Posterior vena cava (tissue), 2 donors: ENCODE results near the gene ATF4. TPM values are rescaled to one million over a fixed set of nuclear protein-coding genes. Genes with fewer than 3 reads are reported as not detected.

ENCODE experiments used
- DNase-seq: peaks from one replicate; pipeline ENCODE4 v3.0.0-alpha.2; 2020; ENCODE audit warnings: low spot score
- intact Hi-C, 2 donors: fragments of 100-400 bp; cut with DNase I; formaldehyde crosslinking; loops; one replicate each; pipeline versions ENCODE4 v1.14.1 to v1.14.2; 2022 to 2023
- total RNA-seq, 2 donors: library from RNA; stranded (reverse); fragmentation: NEBNext Ultra II Directional; extraction: Animal tissue kit (Norgen Biotek cat#: 25700); gene quantifications; one replicate each; pipeline ENCODE4 v1.2.1, GENCODE V29; 2021
- donor health status: DM: yes; HTN: yes; CAD: no.
- donor health status: DM: yes; HTN: yes; CAD: no.

The ATF4 gene
- total RNA-seq, 2 donors from 2014 or later = 414 to 565 TPM

DNA sequence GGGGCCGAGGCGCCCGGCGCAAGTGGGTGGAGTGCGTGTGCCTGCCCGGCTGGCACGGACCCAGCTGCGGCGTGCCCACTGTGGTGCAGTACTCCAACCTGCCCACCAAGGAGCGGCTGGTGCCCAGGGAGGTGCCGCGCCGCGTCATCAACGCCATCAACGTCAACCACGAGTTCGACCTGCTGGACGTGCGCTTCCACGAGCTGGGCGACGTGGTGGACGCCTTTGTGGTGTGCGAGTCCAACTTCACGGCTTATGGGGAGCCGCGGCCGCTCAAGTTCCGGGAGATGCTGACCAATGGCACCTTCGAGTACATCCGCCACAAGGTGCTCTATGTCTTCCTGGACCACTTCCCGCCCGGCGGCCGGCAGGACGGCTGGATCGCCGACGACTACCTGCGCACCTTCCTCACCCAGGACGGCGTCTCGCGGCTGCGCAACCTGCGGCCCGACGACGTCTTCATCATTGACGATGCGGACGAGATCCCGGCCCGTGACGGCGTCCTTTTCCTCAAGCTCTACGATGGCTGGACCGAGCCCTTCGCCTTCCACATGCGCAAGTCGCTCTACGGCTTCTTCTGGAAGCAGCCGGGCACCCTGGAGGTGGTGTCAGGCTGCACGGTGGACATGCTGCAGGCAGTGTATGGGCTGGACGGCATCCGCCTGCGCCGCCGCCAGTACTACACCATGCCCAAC is 32.4 kb upstream of the ATF4 start:
- intact Hi-C loops = no loop called here
- no peak for DNase-seq

DNA sequence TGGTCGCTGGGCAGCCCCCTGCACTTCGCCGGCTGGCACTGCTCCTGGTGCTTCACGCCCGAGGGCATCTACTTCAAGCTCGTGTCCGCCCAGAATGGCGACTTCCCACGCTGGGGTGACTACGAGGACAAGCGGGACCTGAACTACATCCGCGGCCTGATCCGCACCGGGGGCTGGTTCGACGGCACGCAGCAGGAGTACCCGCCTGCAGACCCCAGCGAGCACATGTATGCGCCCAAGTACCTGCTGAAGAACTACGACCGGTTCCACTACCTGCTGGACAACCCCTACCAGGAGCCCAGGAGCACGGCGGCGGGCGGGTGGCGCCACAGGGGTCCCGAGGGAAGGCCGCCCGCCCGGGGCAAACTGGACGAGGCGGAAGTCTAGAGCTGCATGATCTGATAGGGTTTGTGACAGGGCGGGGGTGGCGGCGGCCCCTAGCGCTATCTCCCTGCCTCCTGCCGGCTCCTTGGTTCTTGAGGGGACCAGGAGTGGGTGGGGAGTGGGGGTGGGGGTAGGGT is 31.7 kb upstream of the ATF4 start:
- DNase-seq = no peak
- intact Hi-C loops = no loop called here

DNA sequence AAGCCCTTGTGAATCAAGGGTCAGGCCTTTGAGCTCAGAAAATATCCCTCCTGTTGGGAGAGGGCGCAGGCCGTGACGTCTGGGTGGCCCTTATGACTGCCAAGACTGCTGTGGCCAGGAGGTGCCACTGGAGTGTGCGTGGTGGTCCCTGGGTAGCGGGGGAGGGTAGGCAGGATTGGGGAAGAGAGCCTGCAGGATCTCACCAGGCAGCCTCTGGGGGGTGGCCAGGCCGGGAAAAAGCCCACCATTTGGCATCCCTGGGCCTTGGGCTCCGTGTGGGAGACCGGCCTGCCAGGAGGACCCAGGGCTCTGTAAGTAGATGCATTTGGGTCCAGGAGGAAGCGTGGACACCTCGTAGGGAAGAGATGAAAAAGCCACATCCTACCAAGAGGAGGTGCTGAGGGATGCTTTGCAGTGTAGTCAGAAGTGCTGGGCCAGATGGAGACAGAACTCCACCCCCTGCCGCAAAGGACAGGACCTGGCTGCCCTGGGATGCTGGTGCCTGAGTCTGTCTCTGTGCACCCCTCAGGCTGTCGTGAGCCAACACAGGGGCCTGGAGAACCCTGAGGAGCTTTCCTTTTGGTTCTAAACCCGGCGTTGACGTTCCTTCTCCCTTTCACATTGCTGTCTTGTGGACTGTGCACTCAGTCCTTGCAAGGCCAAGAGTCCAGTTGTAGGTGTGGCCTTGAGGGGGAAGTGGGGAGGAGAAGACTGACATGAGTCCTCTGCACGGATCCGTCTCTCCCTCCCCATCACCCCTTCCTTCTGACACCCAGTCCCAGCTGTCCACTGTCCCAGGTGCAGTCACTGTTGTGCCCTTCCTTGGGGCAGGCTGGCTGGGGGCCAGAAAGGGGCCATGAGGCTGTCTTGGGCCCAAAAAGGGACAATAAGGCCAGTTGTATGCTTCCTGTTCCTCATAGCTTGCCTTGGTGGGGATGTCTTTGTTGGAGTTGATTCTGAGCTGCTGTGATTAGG is 31.0 kb upstream of the ATF4 start:
- DNase-seq = no peak
- intact Hi-C loops = loop anchor here in 1 of 2 donors (5.0 kb wide), 1 partner anchor 43 kb away; the partner anchor contains the start of gene RPS19BP1

DNA sequence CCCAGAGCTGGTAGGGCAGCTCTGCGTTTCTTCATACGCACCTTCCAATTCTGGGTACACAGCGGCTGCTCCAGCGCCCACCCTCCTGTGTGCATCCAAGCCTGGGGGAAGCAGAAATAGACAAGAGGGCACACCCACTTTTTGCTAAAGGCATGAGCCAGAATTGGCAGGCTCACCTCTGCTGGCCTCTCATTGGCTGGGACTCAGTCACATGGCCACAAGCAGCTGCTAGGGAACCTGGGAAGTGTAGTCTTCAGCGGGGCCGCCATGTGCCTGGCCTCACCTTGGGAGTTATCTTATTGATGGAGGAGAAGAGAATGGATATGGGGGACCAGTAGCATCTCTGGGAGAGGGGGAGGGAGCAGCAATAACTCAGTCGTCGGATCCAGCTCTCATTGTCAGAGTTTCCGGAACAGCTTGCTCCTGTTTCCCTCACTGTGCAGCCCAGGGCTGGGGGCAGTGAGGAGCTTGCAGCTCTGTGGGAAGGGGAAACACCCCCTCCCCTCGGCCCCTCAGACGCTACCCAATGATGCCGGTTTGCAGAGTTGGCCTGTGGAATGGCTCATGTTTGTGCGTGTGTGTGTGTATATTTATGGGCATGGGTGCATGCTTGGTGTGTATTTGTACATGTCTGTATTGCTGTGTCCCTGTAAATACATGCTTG is 30.1 kb upstream of the ATF4 start:
- intact Hi-C loops = loop anchor here in 1 of 2 donors (5.0 kb wide), 1 partner anchor 42 kb away; the partner anchor contains the start of gene RPS19BP1
- DNase-seq = peak; percentile 94

DNA sequence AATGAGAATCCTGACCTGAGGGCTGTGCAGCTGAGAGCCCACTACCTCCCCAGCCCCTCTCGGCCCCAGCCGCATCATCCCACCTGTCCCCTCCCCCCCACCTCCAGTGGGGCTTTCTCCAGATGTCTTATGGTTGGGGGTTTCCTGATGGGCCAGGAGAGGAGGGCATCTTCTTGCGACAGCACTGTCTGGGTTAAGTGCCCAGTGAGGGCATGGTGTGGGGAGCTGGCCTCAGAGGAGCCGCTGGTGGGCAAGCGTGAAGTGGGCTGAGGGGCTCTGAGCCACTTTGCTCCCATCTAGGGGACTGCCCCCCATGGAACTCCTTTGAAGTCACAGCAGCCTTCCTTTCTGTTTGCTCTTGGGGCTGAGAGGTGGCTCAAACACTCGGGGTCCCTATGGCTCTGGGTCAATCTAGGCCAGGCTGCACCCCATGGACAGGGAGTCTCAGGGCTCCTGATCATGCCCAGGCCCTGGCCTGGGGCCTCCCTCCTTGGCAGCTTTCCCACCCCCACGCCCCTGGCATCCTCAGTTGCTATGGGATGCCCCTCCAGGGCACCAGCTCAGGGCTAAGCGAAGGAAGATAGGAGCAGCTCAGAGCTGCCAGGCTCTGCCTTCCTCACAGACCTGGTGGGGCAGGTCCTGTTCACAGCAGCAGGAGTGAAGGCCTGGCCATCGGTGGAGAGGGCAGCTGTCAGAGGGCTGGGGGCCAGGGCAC is 29.2 kb upstream of the ATF4 start:
- DNase-seq = no peak
- intact Hi-C loops = loop anchor here in 1 of 2 donors (5.0 kb wide), 1 partner anchor 41 kb away; the partner anchor contains the start of gene RPS19BP1

DNA sequence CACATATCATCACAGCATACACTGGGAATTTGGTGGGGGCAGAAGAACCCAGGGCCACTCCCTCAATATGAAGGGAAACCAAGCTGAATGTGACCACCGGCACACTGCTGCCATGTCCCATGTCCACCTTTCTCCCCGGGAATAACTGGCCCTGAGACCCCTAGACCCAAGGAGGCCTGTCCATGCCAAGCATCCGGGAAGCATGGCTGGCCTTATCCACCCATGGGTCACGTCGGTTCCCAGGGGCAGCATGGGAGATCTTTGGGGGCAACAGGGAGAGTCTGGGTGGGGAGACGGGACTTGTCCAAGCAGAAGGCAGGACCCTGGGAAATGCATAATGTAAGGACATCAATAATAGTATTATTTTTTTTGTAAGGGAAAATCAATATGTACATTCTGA is 28.7 kb upstream of the ATF4 start:
- intact Hi-C loops = loop anchor here in 1 of 2 donors (5.0 kb wide), 1 partner anchor 41 kb away; the partner anchor contains the start of gene RPS19BP1
- DNase-seq = no peak

DNA sequence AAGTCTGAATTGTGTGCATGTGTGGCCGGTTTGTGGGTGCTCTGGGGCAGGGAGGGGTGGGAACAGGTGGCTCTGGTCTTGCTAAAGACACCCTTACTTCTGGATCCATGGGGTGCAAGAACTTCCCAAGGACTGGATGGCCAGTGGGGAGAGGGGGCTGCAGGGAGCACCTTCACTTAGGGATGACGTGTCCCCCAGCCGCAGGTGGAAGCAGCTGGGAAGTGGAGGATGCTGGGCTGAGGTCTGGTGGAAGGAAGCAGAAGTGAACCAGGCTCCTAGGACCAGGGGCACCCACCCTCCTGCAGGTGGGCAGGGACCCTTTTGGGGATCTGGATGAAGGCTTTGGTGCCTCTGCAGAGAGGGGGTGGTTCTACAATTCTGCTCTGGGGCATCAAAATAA is 28.2 kb upstream of the ATF4 start:
- no peak for DNase-seq
- intact Hi-C loops = loop anchor here in 1 of 2 donors (5.0 kb wide), 1 partner anchor 40 kb away; the partner anchor contains the start of gene RPS19BP1

DNA sequence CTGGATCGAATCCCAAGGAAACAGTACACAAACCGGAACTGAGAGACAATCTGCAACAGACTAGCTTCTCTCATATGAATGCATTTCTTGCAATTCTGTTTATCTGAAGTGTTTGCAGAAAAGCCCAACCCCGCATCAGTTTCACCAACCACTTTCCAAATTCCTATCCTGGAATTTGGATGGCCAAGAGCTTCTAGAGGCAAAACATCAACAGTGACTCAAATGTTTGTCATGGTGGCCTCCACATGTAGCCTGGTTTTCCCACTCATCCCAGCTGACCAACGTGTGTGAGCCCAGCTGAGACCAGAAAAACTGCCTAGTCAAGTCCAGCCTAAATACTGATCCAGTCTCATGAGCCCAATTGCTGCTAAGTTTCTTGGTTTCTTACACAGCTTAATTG is 26.6 kb upstream of the ATF4 start:
- no peak for DNase-seq
- intact Hi-C loops = loop anchor here in 1 of 2 donors (5.0 kb wide), 1 partner anchor 39 kb away; the partner anchor contains the start of gene RPS19BP1

DNA sequence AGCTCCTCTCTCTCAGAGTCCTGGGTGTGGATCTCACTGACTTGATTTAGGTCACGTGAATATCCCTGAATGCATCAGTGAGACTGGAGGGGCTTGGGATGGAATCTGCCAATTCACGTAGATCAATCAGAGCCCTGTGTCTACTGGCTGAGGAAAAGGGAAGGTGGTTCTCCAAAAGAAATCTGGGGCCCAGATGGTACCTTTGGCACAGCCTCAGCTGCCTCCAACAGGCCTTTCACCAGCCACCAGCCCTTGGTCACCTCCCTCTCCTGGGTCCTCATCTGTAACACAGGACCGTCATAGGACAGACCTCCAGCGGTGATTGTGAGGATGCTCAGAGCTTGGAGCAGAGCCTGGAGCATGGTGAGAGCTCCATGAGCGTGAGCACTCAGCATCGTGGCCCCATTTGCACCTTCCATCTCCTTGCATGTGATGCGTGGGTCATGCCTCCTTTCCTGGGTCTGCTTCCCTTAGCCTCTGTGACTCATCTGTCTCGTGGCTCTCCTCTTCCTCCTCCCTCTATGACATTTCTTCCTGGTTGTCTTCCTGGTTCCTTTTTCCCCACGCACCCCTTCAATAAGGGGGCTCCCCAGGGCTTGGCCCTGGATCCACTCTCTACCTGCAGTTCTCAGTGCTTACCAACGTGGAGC is 25.8 kb upstream of the ATF4 start:
- intact Hi-C loops = loop anchor here in 1 of 2 donors (5.0 kb wide), 1 partner anchor 38 kb away; the partner anchor contains the start of gene RPS19BP1
- DNase-seq = no peak

DNA sequence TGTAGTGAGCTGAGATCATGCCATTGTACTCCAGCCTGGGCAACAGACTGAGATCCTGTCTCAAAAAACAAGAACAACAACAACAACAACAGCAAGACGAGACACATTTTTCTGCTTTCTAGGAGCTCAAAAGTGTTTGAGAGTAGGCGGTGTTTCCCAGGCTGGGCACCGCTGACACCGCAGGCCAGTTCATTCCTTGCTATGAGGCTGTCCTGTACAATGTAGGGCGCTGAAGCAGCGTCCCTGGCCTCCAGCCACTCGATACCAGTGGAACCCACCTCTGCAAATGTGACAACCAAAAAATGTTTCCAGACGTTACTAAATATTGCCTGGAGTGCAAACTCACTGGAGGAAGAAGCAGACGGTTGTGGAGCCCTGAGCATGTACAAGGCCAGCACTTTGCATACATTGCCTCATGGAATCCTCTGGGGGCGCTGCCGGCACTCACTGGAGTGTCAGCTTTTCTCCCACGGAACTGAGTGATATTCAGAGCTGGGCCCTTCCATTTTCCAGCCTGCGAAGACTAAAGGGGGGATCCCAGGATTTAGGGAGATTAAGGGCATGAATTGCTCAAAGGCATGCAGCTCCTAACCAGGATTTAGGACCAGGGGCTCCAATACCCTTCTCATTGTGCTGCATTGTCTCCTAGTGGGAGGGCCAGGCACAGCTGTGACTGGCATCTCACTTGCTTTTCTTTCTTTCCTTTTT is 24.1 kb upstream of the ATF4 start:
- DNase-seq = peak; percentile 91
- intact Hi-C loops = no loop called here

DNA sequence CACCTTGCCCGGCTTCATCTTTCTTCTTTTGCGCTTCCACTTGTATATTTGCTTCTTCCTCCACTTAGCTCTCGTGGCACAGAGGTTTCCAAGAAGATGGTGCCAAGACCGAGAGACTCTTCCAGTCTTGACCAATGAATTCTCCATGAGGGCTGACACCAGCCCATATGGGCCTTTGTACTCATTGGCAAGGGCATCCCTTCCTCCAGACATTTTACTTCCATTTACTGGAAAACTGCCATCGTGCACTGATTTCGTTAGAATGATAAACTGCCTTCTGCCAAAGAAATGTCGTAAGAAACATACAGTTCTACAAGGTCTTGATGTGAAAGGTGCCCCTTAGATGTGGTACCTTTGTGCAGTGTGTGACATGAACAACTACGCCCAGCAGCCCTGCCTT is 22.9 kb upstream of the ATF4 start:
- no peak for DNase-seq
- intact Hi-C loops = no loop called here

DNA sequence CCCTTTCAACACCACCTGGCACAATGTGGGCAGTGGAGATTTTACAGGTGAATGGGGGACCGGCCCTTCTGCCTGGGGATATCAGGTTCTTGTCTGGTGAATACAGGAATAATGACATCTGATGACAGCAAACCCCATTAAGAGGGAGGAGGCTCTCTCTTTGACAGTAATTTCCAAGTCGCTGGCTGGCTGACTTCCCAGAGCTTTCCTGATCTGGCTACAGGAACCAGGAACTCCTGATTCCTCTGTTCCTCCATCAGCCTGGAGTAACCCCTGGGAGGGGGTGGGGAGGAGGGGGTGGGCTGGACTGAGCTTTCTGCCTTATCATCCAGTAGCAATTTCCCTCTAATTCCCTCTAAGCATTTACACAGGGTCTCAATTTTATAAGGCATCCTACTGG is 22.0 kb upstream of the ATF4 start:
- DNase-seq = no peak
- intact Hi-C loops = no loop called here

DNA sequence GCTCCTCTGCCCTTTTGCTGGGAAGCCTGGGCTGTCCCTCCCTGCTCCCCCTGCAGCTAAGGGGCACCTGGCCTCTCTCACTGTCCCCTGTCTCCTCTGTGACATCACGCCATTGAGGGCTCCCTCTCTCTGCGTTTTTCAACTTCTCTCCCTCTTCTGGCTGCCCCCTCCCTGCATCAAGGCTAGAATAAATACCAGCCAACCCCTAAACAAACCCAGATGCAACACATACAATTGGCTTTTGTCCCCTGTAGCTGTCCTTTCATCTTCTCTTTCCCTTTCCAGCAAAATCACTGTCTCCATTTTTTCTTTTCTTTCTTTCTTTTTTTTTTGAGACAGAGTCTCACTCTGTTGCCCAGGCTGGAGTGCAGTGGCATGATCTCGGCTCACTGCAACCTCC is 21.6 kb upstream of the ATF4 start:
- intact Hi-C loops = no loop called here
- no peak for DNase-seq

DNA sequence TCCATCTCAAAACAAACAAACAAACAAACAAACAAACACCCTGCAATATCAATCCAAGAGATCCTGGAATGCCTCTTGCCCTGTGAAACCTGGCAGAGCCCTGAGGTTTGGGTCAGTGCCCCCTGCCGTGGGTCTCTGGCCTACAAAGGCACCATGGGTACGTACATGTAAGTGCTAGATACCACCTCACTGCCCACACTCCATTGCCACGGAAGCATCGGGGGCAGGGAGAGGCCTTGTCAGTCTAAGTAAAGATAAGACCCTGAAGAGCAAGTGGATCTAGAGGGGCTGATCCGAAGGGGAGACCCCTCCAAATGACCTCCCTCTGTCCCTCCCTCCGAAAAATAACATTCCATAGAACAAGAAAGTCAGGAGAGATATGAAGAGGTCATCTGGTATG is 20.3 kb upstream of the ATF4 start:
- intact Hi-C loops = no loop called here

DNA sequence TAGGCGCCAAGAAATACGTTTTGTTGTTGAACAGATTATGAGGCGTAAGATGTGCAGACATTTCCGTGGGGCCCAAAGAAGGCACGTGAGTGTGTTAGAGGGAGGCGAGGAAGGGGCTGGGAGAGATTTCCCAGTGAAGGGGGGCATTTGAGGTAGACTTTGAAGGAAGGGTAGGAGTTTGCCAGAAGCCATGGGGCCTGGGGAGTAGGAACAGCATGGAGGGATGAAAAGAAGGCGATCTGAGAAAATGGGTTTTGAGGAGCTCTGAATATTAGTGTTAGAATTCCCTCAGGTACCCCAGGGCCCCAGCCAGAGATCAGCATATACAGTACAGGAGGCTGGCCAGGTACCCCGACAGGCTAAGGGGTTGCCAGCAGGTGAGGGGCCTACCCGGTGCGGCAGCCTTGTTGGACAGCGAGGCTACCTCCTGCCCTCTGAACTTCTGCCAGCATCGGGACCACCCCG is 18.7 kb upstream of the ATF4 start:
- intact Hi-C loops = no loop called here
- DNase-seq = no peak

More for the DNA sequence above, 20.3 kb upstream of the ATF4 start:
- DNase-seq = no peak

DNA sequence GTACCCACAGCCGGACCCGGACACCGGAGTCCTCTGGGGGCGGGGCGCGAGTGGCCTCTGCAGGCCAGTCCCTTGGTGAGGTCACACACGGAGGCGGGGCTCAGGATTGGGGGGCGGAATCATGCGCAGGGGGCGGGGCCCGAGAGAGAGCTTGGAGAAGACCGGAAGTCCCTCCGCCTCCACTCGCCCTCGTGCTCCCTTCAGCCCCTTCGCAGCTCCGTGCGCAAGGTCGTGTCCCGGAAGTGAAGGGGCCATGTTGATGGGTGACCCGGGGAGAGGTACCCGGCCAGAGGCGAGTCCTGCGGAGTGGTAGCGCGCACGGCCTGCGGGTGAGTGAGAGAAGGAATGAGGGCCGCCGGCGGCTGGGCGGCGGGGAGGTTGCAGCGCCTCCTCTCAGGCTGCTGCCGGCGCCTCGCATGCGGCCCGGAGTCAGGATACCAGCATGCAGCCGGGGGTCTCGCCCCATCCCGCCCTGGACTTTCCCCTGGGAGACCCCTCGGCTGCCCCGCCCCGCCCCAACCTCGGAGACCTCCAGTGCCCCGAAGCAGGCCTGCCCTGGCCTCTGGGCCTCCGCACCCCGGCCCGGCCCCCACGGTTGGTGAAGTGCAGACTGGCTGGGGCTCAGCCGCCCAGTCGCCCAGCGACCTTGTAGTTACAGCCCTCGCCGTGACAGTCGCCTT is 18.1 kb upstream of the ATF4 start, which contains the start of gene MIEF1:
TSS of gene MIEF1 (plus strand) at position 182 of the 680 bp plus-strand sequence. CDS start 9,005 bp downstream, outside the sequence.
- DNase-seq = peak; percentile 100
- intact Hi-C loops = no loop called here
